CD4-positive, alpha-beta T cell treated with Interleukin-10 for 1 hour (primary cell): ENCODE data around the gene ANKS3.

Experiments
- DNase-seq: peaks from one replicate; pipeline ENCODE4 v3.0.0-alpha.2; 2020

ANKS3 gene, protein sequence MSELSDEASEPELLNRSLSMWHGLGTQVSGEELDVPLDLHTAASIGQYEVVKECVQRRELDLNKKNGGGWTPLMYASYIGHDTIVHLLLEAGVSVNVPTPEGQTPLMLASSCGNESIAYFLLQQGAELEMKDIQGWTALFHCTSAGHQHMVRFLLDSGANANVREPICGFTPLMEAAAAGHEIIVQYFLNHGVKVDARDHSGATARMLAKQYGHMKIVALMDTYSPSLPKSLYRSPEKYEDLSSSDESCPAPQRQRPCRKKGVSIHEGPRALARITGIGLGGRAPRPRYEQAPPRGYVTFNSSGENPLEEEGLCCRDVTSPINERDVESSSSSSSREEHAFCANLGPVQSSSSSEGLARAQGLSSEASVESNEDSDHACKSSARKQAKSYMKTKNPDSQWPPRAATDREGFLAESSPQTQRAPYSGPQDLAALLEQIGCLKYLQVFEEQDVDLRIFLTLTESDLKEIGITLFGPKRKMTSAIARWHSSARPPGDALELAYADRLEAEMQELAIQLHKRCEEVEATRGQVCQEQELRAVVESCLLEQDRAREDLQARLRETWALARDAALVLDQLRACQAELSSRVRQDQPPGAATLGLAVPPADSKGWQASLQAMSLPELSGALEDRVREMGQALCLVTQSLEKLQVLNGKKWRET

DNA sequence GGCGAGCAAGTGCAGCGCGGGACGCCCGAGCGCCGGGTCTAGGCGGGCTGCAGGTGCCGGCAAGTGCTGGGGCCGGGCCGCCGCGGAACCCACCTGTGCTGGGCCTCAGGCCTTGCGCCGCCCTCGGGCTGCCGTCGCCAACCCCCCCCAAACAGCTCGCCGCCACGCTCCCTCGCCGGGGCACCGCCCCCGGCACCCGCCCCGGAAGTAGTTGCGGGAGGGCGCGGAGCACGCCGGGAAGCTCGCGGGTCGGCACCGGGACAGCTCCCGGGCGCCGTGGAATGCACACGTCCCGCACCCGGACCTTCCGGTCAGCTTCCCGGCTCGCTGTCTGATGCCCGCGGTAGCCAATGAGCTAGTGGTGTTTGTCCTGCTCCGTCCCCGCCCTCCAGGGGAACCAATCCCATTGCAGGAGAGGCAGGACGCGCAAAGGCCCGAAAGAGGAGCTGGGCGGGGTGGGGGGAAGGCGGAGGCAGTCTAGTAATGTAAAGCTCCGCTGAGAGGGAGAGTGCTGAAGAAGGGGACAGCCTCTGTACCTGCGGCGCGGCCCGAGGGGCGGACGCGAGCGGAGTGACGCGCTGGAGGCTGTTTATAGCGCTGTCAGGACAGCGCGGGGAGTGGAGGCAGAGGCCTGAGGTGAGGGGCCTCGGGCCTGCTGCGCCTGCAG, at the start of gene ANKS3, which contains the start of gene DNAAF8:
ANKS3 (minus strand) TSS at position 209 of the 667 bp plus-strand sequence. CDS start 4,122 bp downstream, outside the sequence.
DNAAF8 (plus strand) TSS at position 475 of the 667 bp plus-strand sequence. CDS start 1,978 bp downstream, outside the sequence.
- DNase-seq, result peak; percentile 80

DNA sequence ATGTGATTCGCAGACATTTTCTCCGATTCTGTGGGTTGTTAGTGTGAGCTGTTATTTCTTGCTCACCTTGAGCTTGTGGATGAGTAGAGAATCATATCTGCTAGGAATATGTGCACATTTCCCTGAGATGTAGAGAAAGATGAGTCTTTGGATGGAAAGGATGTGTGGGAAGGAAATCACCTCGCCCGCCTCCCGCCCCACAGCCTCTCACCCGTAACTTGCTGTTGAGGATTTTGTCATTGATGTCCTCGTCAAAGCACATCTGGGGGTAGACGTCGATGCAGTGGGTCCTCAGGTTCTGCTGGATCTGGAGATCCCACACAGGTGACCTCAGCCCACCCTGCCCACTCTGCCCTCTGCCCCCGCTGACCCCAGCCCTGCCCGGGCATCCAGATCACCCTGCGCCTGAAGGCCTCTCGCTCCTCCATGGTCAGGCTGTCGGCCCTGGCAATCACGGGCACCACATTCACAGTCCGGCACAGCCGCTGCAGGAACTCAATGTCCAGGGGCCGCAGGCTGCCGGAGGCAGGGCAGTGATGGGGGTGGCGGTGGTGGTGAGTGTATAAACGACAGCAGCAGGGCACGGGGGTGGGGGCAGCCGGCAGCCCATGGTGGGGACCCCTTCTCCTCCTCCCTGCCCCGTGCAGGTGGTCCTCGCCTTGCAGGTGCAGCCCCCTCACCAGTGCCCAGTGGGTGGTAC, 49.3 kb upstream of the ANKS3 start:
- DNase-seq, result no peak

DNA sequence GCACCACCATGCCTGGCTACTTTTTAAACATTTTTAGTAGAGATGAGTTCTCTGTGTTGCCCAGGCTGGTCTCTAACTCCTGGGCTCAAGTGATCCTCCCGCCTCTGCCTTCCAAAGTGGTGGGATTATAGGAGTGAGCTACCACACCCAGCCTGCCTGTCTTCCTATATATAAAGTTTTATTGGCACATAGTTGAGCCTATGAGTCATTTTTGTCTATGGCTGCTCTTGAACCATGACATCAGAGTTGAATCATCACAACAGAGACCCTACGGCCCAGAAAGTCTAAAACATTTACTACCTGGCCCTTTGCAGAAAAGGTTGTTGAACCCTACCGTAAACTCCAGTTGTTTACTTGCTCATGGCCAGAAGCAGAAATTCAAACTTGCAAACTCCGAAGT, 46.2 kb upstream of the ANKS3 start:
- no peak for DNase-seq

DNA sequence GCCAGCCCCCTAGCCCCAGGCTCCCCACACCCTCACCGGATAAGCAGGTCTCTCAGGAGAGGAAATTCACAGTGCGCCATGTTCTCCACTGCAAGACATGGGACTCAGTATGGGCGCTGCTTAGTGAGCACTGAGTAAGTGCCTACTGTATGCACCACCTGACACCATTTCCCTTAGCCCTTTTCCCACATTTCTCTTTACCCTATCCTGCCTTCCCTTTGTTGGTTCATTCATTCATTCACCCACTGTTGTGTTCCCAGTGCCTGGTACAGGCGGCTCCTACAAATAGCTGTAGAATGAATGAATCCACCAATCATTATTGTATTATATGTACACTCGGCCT, 44.0 kb upstream of the ANKS3 start:
- no peak for DNase-seq

DNA sequence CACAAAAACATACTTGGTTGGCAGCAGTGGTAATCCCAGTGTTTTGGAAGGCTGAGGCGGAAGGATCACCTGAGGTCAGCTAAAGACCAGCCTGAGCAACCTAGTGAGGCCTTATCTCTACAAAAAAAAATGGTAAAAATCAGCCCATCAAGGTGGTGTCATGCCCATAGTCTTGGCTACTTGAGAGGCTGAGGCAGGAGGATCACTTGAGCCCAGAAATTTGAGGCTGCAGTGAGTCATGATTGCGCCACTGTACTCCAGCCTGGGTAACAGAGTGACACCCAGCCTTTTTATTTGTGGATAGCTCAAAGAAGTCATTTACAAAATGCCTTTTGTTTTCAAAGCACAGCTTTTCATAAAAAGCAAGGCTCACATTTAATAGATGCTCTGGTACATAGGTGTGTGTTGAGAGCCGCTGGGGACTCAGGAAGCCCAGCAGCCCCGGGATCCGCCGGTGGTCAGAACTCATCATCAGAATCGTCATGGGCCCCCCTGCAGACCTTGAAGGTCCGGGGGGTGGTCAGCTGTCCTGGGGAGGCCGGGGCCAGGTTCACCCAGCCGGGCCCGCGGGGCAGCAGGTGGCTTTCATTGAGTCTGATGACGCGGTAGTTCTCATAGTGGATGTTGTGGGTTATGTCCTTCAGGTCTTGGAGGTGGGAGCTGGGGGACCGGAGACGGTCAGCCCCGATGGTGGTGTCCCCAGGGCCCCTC, 43.4 kb upstream of the ANKS3 start:
- DNase-seq, result no peak

DNA sequence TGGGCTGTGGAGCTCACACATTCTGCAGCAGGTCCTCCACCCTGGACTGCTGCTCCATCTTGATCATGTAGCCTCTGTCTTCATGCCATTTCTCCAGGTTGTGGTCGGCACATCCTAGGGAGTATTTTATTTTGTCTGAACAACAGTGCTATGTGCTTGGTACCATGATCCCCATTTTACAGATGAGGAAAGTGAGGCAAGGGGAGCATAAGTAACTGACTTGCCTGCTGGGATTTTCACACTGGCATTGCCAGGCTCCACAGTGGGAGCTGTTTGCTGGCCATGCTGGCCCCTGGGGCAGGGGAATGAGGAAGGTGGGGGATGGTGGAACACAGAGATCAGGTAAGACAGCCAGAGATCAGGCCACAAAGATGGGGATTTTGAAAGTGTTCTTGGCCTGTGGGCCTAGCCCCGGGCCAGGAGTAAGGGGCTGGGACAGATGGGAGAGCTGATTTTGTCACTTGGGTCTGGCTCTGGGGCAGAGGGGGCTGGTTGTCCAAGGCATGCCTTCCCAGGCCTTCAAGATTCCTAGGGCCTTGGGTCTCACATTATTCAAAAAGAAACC, 42.2 kb upstream of the ANKS3 start:
- no peak for DNase-seq

DNA sequence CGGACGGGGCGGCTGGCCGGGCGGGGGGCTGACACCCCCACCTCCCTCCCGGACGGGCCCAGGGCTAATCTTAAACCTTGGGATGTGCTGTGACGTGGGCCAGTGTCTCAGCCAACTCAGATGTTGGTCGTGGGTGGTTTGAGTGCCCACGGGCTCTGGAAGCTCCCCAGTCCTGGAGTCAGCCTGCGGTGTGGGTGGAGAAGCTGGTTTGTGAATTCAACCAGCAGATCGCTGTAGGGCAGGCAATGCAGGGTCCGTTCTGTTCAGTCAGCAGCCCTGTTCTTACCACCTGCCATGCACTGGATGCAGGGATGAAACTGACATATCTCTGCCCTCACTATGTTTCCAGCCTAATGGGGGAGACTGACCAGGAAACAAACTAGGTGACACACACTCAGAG, 40.9 kb upstream of the ANKS3 start:
- DNase-seq, result no peak

DNA sequence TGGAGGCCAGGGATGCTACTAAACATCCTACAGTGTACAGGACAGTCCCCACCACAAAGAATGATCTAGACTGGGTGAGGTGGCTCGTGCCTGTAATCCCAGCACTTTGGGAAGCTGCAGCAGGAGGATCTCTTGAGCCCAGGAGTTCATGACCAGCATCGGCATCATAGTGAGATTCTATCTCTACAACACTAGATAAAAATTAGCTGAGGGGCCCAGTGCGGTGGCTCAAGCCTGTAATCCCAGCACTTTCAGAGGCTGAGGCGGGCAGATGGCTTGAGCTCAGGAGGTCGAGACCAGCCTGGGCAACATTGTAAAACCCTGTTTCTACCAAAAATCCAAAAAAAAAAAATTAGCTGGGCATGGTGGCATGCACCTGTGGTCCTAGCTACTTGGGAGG, 38.3 kb upstream of the ANKS3 start:
- DNase-seq, result no peak

DNA sequence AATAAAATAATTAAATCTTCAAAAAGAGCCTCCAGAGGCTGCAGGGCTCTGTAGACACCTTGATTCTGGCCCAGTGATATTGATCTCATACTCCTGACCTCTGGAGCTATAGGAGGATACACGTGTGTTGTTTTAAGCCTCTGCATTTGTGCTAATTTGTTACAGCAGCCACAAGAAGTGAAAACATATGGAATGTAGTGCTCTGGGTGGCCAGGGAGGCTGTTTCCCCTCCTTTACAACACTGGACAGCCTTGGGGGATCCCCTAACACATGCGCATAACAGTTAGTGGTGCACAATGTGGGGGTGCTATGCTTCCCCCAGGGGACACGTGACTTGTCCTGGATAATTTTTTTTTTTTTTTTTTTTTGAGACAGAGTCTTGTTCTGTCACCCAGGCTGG, 37.6 kb upstream of the ANKS3 start:
- DNase-seq, result no peak

DNA sequence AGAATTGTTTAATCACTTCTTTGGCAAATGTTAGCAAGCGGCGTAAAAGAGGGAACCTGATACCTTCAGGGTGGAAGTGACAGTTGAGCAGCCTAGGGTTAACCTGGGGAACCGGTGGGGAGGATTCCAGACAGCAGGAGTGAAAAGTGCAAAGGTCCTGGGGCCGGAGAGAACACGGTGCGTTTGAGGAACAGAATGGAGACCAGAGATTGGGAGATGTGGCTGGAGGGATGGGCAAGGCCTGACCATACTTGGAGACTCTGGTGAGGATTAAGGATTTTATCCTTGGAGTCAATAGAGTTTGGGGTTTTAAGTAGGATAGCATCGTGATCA, 35.2 kb upstream of the ANKS3 start:
- DNase-seq, result no peak

DNA sequence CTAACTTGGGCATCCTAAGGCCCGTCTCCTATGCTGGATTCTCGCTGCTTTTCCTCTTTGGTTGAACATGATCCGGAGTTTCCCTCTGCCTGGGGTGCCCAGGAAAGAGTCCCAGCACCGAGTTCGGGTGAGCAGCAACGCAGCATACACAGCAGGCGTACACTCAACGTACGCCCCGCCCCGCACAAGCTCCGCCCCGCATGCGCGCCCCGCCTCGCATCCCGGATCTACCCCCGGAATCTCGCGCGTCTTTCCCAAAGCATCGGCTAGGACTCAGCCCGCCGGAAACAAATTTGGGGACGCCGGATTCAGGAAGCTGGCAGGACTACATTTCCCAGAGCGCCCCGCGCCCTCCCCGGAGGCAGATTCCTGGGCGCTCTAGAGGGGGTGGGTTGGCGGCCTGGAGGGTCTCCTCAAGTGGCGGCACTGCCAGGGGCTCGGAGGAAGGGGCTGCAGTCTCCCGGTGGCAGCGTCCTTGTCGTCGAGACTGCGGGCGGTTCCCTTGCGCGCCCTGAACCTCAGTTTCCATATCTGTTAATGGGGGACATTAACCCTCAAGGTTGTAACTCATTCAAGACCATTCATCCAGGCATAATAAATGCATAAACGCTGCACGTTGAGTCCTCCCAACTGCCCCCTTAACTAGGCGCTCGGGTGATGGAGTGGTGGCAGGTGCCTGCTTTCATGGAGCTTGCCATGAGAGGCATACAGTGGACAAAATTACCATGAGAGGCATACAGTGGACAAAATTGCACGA, 34.7 kb upstream of the ANKS3 start:
- peak; percentile 90 for DNase-seq

DNA sequence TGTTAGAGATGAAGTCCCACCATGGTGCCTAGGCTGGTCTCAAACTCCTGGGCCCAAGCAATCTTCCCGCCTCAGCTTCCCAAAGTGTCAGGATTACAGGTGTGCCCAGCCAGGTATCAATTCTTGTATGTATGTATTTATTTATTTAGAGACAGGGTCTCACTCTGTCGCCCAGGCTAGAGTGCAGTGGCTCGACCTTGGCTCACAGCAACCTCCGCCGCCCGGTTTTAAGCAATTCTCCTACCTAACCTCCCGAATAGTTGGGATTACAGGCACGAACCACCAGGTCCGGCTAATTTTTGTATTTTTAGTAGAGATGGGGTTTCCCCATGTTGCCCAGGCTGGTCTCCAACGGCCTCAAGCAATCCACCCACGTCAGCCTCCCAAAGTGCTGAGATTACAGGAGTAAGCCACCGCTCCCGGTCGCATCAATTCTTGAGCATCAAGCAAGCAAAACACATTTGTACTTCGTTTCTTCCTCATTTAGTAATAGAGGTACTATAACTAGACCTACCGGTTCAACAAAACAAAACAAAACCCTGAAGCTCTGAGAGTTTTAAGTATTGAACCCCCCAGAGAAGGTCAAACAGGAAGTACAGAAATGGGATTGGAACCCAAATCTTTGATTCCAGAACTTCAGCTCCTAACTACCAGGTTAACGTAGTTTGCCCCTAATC, 33.9 kb upstream of the ANKS3 start:
- DNase-seq, result no peak

DNA sequence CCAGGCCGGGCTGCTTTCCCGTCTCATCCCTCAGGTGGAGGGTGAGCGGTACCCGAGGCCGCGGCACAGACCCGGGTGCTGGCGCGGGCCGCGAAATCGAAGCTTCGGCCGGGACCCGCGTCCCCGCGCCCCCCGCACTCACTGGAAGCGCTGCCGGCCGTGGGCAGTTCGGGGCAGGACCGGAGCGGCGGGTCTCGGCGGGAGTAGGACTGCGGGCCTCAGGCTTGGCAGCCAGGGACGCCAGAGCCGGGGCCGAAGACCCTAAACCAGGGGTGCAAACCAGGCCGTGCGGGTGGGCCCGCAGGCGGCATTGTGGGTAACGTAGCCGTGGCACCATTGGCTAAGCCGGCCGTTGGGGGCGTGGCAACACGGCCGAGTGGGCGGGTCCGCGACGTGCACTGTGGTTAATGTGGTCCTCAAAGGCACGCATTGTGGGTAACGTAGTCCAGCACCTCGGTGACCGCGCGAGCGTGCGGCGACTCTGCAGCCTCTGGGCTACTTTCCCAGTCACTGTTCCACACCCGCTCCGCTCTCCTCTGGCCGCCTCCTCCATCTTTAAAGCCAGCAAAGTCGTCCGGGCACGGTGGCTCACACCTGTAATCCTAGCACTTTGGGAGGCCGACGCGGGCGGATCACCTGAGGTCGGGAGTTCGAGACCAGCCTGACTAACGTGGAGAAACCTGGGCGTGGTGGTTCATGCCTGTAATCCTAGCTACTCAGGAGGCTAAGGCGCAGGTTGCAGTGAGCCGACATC, 33.0 kb upstream of the ANKS3 start, which contains the start of gene ZNF500:
ZNF500 (minus strand) TSS at position 288 of the 754 bp plus-strand sequence. CDS start 1,184 bp downstream, outside the sequence.
- peak; percentile 97 for DNase-seq

DNA sequence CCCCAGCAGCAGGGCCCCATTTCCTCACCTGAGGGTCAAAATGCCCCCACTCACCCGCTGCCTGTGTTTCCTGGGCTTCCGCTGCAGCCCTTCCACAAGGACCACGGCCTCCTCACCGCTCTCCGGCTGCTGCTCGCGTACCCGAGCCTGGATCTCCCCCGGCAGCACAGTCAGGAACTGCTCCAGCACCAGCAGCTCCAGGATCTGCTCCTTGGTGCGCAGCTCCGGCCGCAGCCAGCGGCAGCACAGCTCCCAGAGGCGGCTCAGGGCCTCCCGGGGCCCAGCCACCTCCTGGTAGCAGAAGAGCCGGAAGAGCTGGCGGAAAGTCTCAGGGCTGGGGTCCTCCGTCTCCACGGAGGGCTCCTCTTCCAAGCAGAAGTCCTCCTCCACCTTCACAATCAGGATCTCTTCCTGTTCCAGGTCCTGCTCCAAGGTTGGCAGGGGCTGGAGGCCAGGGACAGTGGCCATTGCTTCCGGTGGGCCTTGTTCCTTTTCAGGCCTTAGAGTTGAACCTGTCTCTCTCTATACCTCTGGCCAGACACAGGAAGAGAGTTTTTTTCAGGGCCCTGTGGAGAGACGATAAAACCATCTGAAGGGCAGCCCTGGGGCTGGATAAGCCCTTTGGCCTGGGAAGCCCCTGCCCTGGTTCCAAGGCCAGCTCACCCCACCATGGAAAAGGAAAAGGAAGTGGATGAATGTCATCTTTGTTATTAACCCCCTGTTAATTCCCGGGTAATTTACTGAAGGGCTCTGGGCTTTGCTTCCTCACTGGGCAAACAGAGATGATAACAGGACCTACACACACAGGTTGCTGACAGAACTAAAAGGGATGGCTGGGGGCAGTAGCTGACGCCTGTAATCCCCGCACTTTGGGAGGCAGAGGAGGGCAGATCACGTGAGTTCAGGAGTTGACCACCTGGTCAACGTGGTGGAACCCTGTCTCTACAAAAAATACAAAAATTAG, 31.7 kb upstream of the ANKS3 start:
- no peak for DNase-seq

DNA sequence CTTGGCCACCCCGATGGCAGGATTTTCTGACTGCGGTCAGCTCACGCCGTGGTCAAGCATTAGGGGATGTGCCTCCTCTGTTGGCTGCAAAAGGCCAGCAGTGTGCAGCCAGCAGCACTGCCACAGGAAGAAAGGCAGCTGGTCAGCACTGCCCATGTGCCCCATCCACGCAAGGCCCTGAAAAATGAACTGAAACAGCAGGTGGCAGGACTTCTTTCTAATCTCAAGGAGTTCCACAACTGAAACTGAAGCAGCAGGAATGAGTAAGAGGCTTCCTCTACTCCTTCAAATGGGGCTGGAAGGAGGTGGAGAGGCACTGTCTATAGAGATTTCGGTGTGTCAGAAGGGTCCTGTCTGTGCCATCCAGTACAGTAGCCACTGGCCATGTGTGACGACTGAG, 29.7 kb upstream of the ANKS3 start:
- DNase-seq, result no peak

DNA sequence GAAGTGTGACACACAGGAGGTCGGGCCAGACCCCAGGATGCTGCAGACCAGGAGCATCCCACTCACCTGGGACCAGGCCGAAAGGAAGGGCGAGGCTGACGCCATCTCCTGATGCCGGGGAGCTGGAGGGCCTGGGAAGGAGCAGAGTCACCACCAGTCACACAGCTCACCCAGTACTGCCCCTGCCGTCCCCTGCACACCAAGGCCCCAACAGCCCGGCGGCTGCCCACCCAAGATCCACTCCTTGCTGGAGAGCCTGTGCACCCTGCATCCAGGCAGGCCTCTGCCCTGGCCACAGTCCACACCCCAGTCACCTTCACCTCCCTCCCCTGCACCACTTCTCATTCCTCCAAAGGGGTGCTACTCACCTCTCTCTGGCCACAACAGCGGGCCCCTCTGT, 28.1 kb upstream of the ANKS3 start:
- no peak for DNase-seq

DNA sequence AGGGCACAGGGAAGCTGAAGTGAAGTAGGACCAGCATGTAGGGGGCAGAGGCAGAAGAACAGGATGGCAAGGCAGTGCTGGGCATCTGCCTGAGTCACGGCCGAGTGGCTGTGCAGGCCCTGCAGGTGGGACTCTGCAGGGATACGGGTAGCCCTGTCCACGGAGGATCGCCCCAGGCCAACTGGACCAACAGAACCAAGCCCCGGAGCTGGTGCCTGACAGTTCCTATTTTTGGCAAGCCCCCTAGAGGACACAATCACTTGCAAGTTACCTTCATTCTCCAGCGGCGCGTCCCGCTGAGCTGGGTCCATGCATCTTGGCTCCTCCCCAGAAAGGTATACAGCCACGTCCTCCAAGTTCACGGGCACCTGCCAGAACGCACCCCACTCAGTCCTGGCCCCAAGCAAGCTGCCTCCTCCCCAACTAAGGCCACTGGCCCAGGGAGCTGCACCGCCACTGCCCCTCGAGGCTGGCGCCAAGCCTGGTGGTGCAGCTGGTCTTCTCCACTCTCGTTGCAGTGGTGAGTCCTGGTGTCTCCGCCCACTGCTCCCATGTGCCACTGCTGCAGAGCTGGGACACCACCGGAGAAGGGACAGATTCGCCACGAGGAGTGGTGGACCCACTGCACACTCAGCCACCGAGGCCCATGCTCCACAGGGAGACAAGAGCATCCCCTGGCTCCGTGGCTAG, 26.3 kb upstream of the ANKS3 start:
- DNase-seq, result no peak

DNA sequence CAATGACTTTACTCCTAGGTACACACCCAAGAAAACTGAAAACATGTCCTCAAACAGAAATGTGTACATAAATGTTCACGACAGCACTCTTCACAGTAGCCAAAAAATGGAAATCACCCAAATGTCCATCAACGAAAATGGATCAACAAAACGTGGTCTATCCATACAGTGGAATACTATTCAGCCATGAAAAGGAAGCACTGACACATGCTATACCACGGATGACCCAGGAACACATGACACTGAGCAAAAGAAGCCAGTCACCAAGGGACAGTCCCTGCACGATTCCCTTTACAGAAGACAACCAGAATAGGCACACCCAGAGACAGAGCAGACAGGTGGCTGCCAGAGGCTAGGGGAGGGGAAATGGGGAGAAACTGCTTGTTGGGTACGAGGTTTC, 21.6 kb upstream of the ANKS3 start:
- no peak for DNase-seq
